Esophagus muscularis mucosa (tissue), 4 donors: ENCODE measurements around the gene ITPRIP. TPM values are rescaled to one million over a fixed set of nuclear protein-coding genes. Genes with fewer than 3 reads are reported as not detected.
A peak's percentile ranks its signal among the peaks of the same experiment; 100 is the strongest.

Source experiments
- DNase-seq: peaks from one replicate; pipeline ENCODE4 v3.0.0-alpha.2; 2017; ENCODE audit errors: extremely low spot score
- H3K27ac ChIP-seq, 4 donors: fragments of 200-600 bp; sonication (generic); replicated peaks in 1 of 4; 1 replicate in 3 of 4; 2 replicates in 1 of 4; pipeline ENCODE4 v1.5.1; 2016 to 2019; ENCODE audit warnings: mild to moderate bottlenecking in 1 of 4
- H3K27me3 ChIP-seq, 4 donors: fragments of 200-600 bp; sonication (generic); one replicate each; pipeline versions ENCODE4 v1.5.1 to v1.6.0; 2016 to 2019
- H3K36me3 ChIP-seq, 4 donors: fragments of 200-600 bp; sonication (generic); one replicate each; pipeline ENCODE4 v1.5.1; 2016 to 2019
- H3K4me1 ChIP-seq, 4 donors: fragments of 200-600 bp; sonication (generic); one replicate each; pipeline ENCODE4 v1.5.1; 2016 to 2019
- H3K4me3 ChIP-seq, 4 donors: fragments of 200-600 bp; sonication (generic); 1 replicate in 2 of 4; 2 replicates in 2 of 4; pipeline ENCODE4 v1.5.1; 2016 to 2019; ENCODE audit warnings: mild to moderate bottlenecking in 4 of 4, moderate library complexity in 1 of 4
- H3K9me3 ChIP-seq, 4 donors: fragments of 200-600 bp; sonication (generic); 1 replicate in 3 of 4; 2 replicates in 1 of 4; pipeline ENCODE4 v1.5.1; 2016 to 2019
- EP300 ChIP-seq: sonication (generic); formaldehyde crosslinking; IDR thresholded peaks from one replicate; pipeline ENCODE4 v1.6.1; 2017; ENCODE audit warnings: antibody characterized with exemption
- POLR2A ChIP-seq: fragments of 450-650 bp; IDR thresholded peaks from one replicate; pipeline ENCODE4 v1.6.1; 2017; ENCODE audit warnings: antibody characterized with exemption, moderate library complexity, mild to moderate bottlenecking, low read depth
- POLR2AphosphoS5 ChIP-seq, 2 donors: sonication (generic); formaldehyde crosslinking; IDR thresholded peaks; one replicate each; pipeline ENCODE4 v1.6.1; 2017; ENCODE audit warnings: antibody characterized with exemption in 2 of 2
- WGBS: methylation state at CpG from one replicate; pipeline ENCODE4 v1.1.5; 2018; 5-methylcytosine and 5-hydroxymethylcytosine counted together
- intact Hi-C: fragments of 100-400 bp; cut with DNase I; formaldehyde crosslinking; loops from one replicate; pipeline ENCODE4 v1.15.1; 2023
- total RNA-seq, 4 donors: library from RNA; depleted of rRNA; stranded (reverse); fragments of >200 nt; gene quantifications; one replicate each; pipeline versions ENCODE4 v1.1.0 to v1.2.1, GENCODE V29; 2016
- TF ChIP-seq, protein P1 (sequence below), 3 experiments: fragments of 200-600 bp in 2 of 3; fragments of 450-650 bp in 1 of 3; sonication (generic) in 2 of 3; IDR thresholded peaks; one replicate each; pipeline ENCODE4 v1.5.1; 2017 to 2019; ENCODE audit warnings: antibody characterized with exemption in 3 of 3, mild to moderate bottlenecking in 2 of 3, moderate library complexity in 1 of 3

Gene ITPRIP
- total RNA-seq, 4 donors from 2014 or later: 18.7 to 56.0 (median 39.9) TPM

- H3K27me3 ChIP-seq: no peaks in the 10 kb centered on the region
- no peaks in the 10 kb centered on the region for H3K9me3 ChIP-seq
- H3K36me3 ChIP-seq: no peaks in the 10 kb centered on the region
- no peak overlapping the region for H3K27ac ChIP-seq
- peak; percentile 98 for DNase-seq
- WGBS: under 1% methylated on average over 25 of the region's 26 CpGs
- TF ChIP-seq POLR2A (no peak), EP300 (no peak), POLR2AphosphoS5 (IDR thresholded peaks at IDR 0.05) (peak; percentile 66 to 88)
- TF ChIP-seq, protein P1, sequence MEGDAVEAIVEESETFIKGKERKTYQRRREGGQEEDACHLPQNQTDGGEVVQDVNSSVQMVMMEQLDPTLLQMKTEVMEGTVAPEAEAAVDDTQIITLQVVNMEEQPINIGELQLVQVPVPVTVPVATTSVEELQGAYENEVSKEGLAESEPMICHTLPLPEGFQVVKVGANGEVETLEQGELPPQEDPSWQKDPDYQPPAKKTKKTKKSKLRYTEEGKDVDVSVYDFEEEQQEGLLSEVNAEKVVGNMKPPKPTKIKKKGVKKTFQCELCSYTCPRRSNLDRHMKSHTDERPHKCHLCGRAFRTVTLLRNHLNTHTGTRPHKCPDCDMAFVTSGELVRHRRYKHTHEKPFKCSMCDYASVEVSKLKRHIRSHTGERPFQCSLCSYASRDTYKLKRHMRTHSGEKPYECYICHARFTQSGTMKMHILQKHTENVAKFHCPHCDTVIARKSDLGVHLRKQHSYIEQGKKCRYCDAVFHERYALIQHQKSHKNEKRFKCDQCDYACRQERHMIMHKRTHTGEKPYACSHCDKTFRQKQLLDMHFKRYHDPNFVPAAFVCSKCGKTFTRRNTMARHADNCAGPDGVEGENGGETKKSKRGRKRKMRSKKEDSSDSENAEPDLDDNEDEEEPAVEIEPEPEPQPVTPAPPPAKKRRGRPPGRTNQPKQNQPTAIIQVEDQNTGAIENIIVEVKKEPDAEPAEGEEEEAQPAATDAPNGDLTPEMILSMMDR (IDR thresholded peaks at IDR 0.05): peak in 2 of 3 experiments; percentile 100
- peaks cover 9 to 32% (median 21%) of the 10 kb centered on the region in 4 donors for H3K4me1 ChIP-seq
- intact Hi-C loops: loop anchor here (1.0 kb wide), 1 partner anchor 59 kb away; no protein-coding TSS in a partner anchor
- no peak overlapping the region for H3K4me3 ChIP-seq
Measured at GRCh38 chr10:104291439-104291951, 46.8 kb downstream of the ITPRIP start.

- WGBS: 62% methylated on average over 1 of the region's 1 CpG
- Histone ChIP-seq H3K9me3 (no peaks in the 10 kb centered on the region), H3K27me3 (no peaks in the 10 kb centered on the region), H3K4me1 (peaks cover 9 to 20% (median 16%) of the 10 kb centered on the region in 4 donors), H3K4me3 (no peak overlapping the region), H3K36me3 (no peaks in the 10 kb centered on the region), H3K27ac (no peak overlapping the region)
- intact Hi-C loops: no loop called here
- no peak for DNase-seq
- TF ChIP-seq EP300 (no peak), POLR2AphosphoS5 (IDR thresholded peaks at IDR 0.05) (no peak), POLR2A (no peak)
- TF ChIP-seq, protein P1 (IDR thresholded peaks at IDR 0.05): no peak
Measured at GRCh38 chr10:104288355-104288754, 49.9 kb downstream of the ITPRIP start.

- no peaks in the 10 kb centered on the region for H3K27me3 ChIP-seq
- H3K27ac ChIP-seq: no peak overlapping the region
- DNase-seq: no peak
- no peaks in the 10 kb centered on the region for H3K9me3 ChIP-seq
- H3K36me3 ChIP-seq: no peaks in the 10 kb centered on the region
- intact Hi-C loops: no loop called here
- TF ChIP-seq, protein P1 (IDR thresholded peaks at IDR 0.05): no peak
- no peak for TF ChIP-seq EP300
- TF ChIP-seq POLR2AphosphoS5 (IDR thresholded peaks at IDR 0.05): no peak
- no peak for TF ChIP-seq POLR2A
- peaks cover 8 to 11% (median 10%) of the 10 kb centered on the region in 4 donors for H3K4me1 ChIP-seq
- WGBS: 90% methylated on average over 2 of the region's 2 CpGs
- H3K4me3 ChIP-seq: no peak overlapping the region
Measured at GRCh38 chr10:104286939-104287338, 51.3 kb downstream of the ITPRIP start.

GRCh38 chr10:104284846-104285245, 53.4 kb downstream of the ITPRIP start:
- Histone ChIP-seq H3K27me3 (no peaks in the 10 kb centered on the region), H3K9me3 (no peaks in the 10 kb centered on the region), H3K4me3 (no peak overlapping the region), H3K36me3 (no peaks in the 10 kb centered on the region), H3K27ac (no peak overlapping the region), H3K4me1 (no peaks in the 10 kb centered on the region)
- no peak for DNase-seq
- TF ChIP-seq EP300 (no peak), POLR2A (no peak), POLR2AphosphoS5 (IDR thresholded peaks at IDR 0.05) (no peak)
- TF ChIP-seq, protein P1 (IDR thresholded peaks at IDR 0.05): no peak
- 85% methylated on average over 7 of the region's 7 CpGs for WGBS
- intact Hi-C loops: no loop called here

DNA sequence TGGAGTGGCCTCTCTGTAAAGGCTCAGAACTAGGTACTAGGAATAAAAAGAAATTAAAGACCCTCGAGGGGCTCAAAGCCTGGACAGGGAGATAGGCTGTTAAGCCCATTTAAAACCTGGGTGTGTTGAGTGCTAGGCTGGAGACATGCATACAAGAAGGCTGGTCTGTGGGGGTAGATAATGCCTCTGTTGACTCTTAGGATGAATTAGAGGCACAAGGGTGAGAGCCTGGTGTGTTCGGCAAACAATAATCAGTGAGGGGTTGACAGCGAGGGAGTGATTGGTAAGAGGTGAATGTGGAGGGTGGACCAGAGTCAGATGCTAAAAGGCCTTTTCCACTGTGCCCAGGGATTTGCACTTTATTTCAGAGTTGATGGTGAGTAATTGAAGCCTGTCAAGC, 56.6 kb downstream of the ITPRIP start:
- H3K4me1 ChIP-seq: no peaks in the 10 kb centered on the region
- no peak overlapping the region for H3K4me3 ChIP-seq
- H3K36me3 ChIP-seq: no peaks in the 10 kb centered on the region
- intact Hi-C loops: no loop called here
- no peak overlapping the region for H3K27ac ChIP-seq
- DNase-seq: no peak
- TF ChIP-seq, protein P1 (IDR thresholded peaks at IDR 0.05): no peak
- TF ChIP-seq EP300 (no peak), POLR2A (no peak), POLR2AphosphoS5 (IDR thresholded peaks at IDR 0.05) (no peak)
- no peaks in the 10 kb centered on the region for H3K9me3 ChIP-seq
- 85% methylated on average over 3 of the region's 3 CpGs for WGBS
- no peaks in the 10 kb centered on the region for H3K27me3 ChIP-seq
